Retinal pigment epithelial cell (primary cell): Measurements from ENCODE around the gene CLPTM1L.
"Not testable (repeated sequence)": the region's sequence is repeated elsewhere in the genome, so short reads cannot be mapped to it uniquely, and the experiment has no call there.

Source experiments
- DNase-seq: peaks from one replicate; pipeline ENCODE4 v3.0.0-alpha.2; 2010; ENCODE audit warnings: low read depth
- H3K4me3 ChIP-seq: 2 replicates; pipeline ENCODE4 v1.5.1; 2011; ENCODE audit warnings: mild to moderate bottlenecking, low read length, control low read depth, moderate library complexity
- CTCF ChIP-seq: conservative IDR thresholded peaks from 2 replicates; pipeline ENCODE4 v1.5.1; 2011; ENCODE audit warnings: low read depth, low read length, control low read depth, inconsistent platforms

Gene CLPTM1L

GRCh38 chr5:1374679-1375055 is 29.8 kb upstream of the CLPTM1L start:
- no peak for DNase-seq
- no peak overlapping the region for H3K4me3 ChIP-seq
- TF ChIP-seq CTCF, result no peak

- H3K4me3 ChIP-seq, result no peak overlapping the region
- TF ChIP-seq CTCF, result no peak
- DNase-seq, result no peak
These were observed 29.3 kb upstream of the CLPTM1L start for GRCh38 chr5:1374030-1374678.

GRCh38 chr5:1371972-1372342 is 27.1 kb upstream of the CLPTM1L start:
- not testable (repeated sequence) for H3K4me3 ChIP-seq, DNase-seq

GRCh38 chr5:1371218-1371971 is 26.5 kb upstream of the CLPTM1L start:
- no peak overlapping the region for H3K4me3 ChIP-seq
- TF ChIP-seq CTCF, result no peak
- no peak for DNase-seq

- TF ChIP-seq CTCF, result no peak
- no peak for DNase-seq
- H3K4me3 ChIP-seq, result no peak overlapping the region
These were observed 25.1 kb upstream of the CLPTM1L start for GRCh38 chr5:1370006-1370405.

GRCh38 chr5:1368756-1369155 is 23.9 kb upstream of the CLPTM1L start:
- DNase-seq, result no peak
- no peak overlapping the region for H3K4me3 ChIP-seq
- no peak for TF ChIP-seq CTCF

- no peak for TF ChIP-seq CTCF
- no peak overlapping the region for H3K4me3 ChIP-seq
- no peak for DNase-seq
These were observed 23.3 kb upstream of the CLPTM1L start for GRCh38 chr5:1368236-1368635.
